Measurements from ENCODE around the gene RHOV. TPM values are rescaled to one million over a fixed set of nuclear protein-coding genes. Genes with fewer than 3 reads are reported as not detected.
A peak's percentile ranks its signal among the peaks of the same experiment; 100 is the strongest.

RHOV gene
- total and polyA plus RNA-seq, 2 of the 4 experiments (the other 2 are of a cell fraction) = 0.10 TPM; not detected in 1

DNA sequence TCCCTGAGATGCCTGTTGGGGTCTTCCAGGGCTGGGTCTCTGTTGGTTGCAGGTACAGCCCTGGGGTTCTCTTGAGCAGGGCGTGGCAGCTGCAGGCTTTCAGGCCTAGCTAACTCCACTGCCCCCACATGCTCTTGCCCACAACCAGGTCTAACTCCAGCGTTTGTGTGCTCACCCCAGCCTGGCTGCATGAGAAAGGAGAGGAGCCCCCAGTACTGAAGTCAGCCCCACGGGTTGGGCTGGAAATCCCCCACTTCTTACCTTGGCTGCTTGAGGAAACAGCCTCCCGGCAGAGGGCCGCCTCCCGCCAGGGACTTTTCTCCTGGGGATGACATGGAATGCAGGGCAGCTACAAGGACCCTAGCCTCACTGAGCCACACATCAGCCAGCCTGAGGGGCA, 38.4 kb upstream of the RHOV start:
- peaks cover 2% of the 10 kb centered on the region; the same call in 1 of the 2 replicates for H3K4me1 ChIP-seq (ENCODE audit: control insufficient read depth, insufficient read depth, low read length)
- in situ Hi-C loops (cut with MboI; ENCODE audit: low sequenced_read_pairs) = no loop called here
- dilution Hi-C loops (cut with HindIII; ENCODE audit: low sequenced_read_pairs, unreplicated experiment) = no loop called here

More for the DNA sequence above, 38.4 kb upstream of the RHOV start:
- Histone ChIP-seq H3K9me3 (ENCODE audit: control insufficient read depth, insufficient read depth, low read length) (no peaks in the 10 kb centered on the region), H3K23ac (ENCODE audit: low read depth, low read length) (no peak overlapping the region), H3K27ac (ENCODE audit: insufficient read depth, low read length) (no peak overlapping the region), H2AFZ (replicated peaks; ENCODE audit: low read length, poor library complexity) (no peak overlapping the region), H3K79me1 (ENCODE audit: low read depth in 1 of 2, low read length in 2 of 2) (peaks cover 0 to 5% of the 10 kb centered on the region in 2 experiments; a peak in 2 of 4 replicates), H4K20me1 (ENCODE audit: insufficient read depth, low read length) (no peaks in the 10 kb centered on the region), H3K9me1 (ENCODE audit: insufficient read depth, low read length) (peaks cover 4% of the 10 kb centered on the region), H3K18ac (ENCODE audit: low read depth, low read length) (no peak overlapping the region), H3K56ac (ENCODE audit: extremely low read depth, insufficient read depth, low read length) (no peak overlapping the region), H3K36me3 (ENCODE audit: control insufficient read depth, insufficient read depth, low read length) (no peaks in the 10 kb centered on the region), H2BK15ac (ENCODE audit: low read depth, low read length) (no peak overlapping the region), H3K14ac (replicated peaks; ENCODE audit: low read depth, low read length) (no peak overlapping the region), H2AK9ac (replicated peaks; ENCODE audit: low read depth, low read length, poor library complexity) (peak overlapping the region; percentile 67), H3K27me3 (ENCODE audit: control insufficient read depth, insufficient read depth, low read length) (no peaks in the 10 kb centered on the region), H3K9ac (ENCODE audit: low read depth, low read length) (no peak overlapping the region), H2BK20ac (ENCODE audit: low read depth, low read length) (no peak overlapping the region), H3K4me3 (ENCODE audit: insufficient read depth, low read depth, low read length) (no peak overlapping the region), H2AK5ac (ENCODE audit: low read depth, low read length) (no peak overlapping the region), H4K5ac (ENCODE audit: low read depth, low read length) (no peak overlapping the region), H4K91ac (ENCODE audit: insufficient read depth, low read depth, low read length) (no peak overlapping the region), H2BK5ac (ENCODE audit: low read depth, low read length, poor library complexity, severe bottlenecking) (no peak overlapping the region), H2BK120ac (ENCODE audit: low read depth, low read length) (no peak overlapping the region), H3K4me2 (ENCODE audit: low read depth, low read length) (no peak overlapping the region), H3K4ac (ENCODE audit: low read depth, low read length) (no peak overlapping the region), H4K8ac (ENCODE audit: low read depth in 2 of 2, low read length in 2 of 2) (no peak overlapping the region)
- DNase-seq (no peak), ATAC-seq (ENCODE audit: low read depth) (no peak)
- no TSS peak for BruUV-seq (replicated peaks)
- ChIA-PET CTCF (no interaction called here), POLR2A (ENCODE audit: unreplicated experiment) (no interaction called here)
- 87% methylated on average over 5 of the region's 6 CpGs; no CpG with 5 or more reads in 1 of the 2 experiments for WGBS, 2 experiments (ENCODE audit: extremely low coverage in 2 of 2, insufficient read length in 1 of 2)
- intact Hi-C loops (cut with micrococcal nuclease) = no loop called here
- no peak for TF ChIP-seq SMC3 (IDR thresholded peaks at IDR 0.05; ENCODE audit: low read depth, low read length)
- TF ChIP-seq, protein P1, sequence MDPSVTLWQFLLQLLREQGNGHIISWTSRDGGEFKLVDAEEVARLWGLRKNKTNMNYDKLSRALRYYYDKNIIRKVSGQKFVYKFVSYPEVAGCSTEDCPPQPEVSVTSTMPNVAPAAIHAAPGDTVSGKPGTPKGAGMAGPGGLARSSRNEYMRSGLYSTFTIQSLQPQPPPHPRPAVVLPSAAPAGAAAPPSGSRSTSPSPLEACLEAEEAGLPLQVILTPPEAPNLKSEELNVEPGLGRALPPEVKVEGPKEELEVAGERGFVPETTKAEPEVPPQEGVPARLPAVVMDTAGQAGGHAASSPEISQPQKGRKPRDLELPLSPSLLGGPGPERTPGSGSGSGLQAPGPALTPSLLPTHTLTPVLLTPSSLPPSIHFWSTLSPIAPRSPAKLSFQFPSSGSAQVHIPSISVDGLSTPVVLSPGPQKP (IDR thresholded peaks at IDR 0.05; ENCODE audit: borderline replicate concordance, low read depth, low read length) = no peak
- TF ChIP-seq MXI1 (IDR thresholded peaks at IDR 0.05; ENCODE audit: borderline replicate concordance, low read depth, low read length) = no peak
- no peak for TF ChIP-seq CEBPB (IDR thresholded peaks at IDR 0.05; ENCODE audit: low read depth, low read length)

All from IMR-90 (cell line).